GM23338 (cell line): Measurements from ENCODE around the gene CTBP2. TPM values are rescaled to one million over a fixed set of nuclear protein-coding genes. Genes with fewer than 3 reads are reported as not detected.

Experiments used
- ATAC-seq: fragments of 200-7000 bp; cut with Tn5 transposase; 3 replicates; pipeline ENCODE4 v1.9.1; 2020
- DNase-seq: peaks from one replicate; pipeline ENCODE4 v3.0.0-alpha.2; 2015; ENCODE audit warnings: low spot score
- H2AFZ ChIP-seq: fragments of 200-600 bp; sonication (generic); 2 replicates; pipeline ENCODE4 v1.8.0; 2016; ENCODE audit warnings: antibody characterized with exemption, mild to moderate bottlenecking, moderate library complexity
- H3F3A ChIP-seq: fragments of 200-600 bp; sonication (generic); replicated peaks from 2 replicates; pipeline ENCODE4 v1.8.0; 2017; ENCODE audit warnings: antibody characterized with exemption, mixed run types, low read depth
- H3K27ac ChIP-seq: fragments of 200-600 bp; sonication (generic); 2 replicates; pipeline ENCODE4 v1.6.1; 2016; ENCODE audit warnings: low read depth
- H3K27me3 ChIP-seq: fragments of 200-600 bp; sonication (generic); 2 replicates; pipeline ENCODE4 v1.8.0; 2016; ENCODE audit warnings: mild to moderate bottlenecking, mixed run types, moderate library complexity; ENCODE audit not compliant: insufficient read depth
- H3K36me3 ChIP-seq: fragments of 200-600 bp; sonication (generic); 2 replicates; pipeline ENCODE4 v1.8.0; 2016; ENCODE audit warnings: mild to moderate bottlenecking; ENCODE audit not compliant: insufficient read depth
- H3K4me1 ChIP-seq: fragments of 200-600 bp; sonication (generic); 2 replicates; pipeline ENCODE4 v1.8.0; 2016; ENCODE audit warnings: mild to moderate bottlenecking, moderate library complexity; ENCODE audit not compliant: insufficient read depth
- H3K4me2 ChIP-seq: fragments of 200-600 bp; sonication (generic); 2 replicates; pipeline ENCODE4 v1.7.1; 2017; ENCODE audit warnings: mixed run types
- H3K4me3 ChIP-seq: fragments of 200-600 bp; sonication (generic); 2 replicates; pipeline ENCODE4 v1.6.1; 2016; ENCODE audit warnings: mixed run types
- H3K79me2 ChIP-seq: fragments of 200-600 bp; sonication (generic); replicated peaks from 2 replicates; pipeline ENCODE4 v1.8.0; 2017; ENCODE audit warnings: mild to moderate bottlenecking; ENCODE audit not compliant: insufficient read depth
- H3K9me2 ChIP-seq: fragments of 200-600 bp; sonication (generic); 2 replicates; pipeline ENCODE4 v1.8.0; 2017; ENCODE audit not compliant: insufficient read depth
- H4K20me1 ChIP-seq: fragments of 200-600 bp; sonication (generic); replicated peaks from 2 replicates; pipeline ENCODE4 v1.8.0; 2017; ENCODE audit warnings: mild to moderate bottlenecking; ENCODE audit not compliant: insufficient read depth
- H3K27ac Mint-ChIP-seq: 2 replicates; pipeline ENCODE4 v1.8.0; 2020; ENCODE audit warnings: inconsistent platforms, mild to moderate bottlenecking, moderate library complexity, mixed read lengths
- H3K27me3 Mint-ChIP-seq: 3 replicates; pipeline ENCODE4 v1.8.0; 2022; ENCODE audit warnings: low read depth, mild to moderate bottlenecking, moderate library complexity, mixed read lengths, inconsistent platforms; ENCODE audit not compliant: insufficient read depth, poor library complexity
- H3K36me3 Mint-ChIP-seq: 3 replicates; pipeline ENCODE4 v1.8.0; 2021; ENCODE audit warnings: low read depth, mild to moderate bottlenecking, inconsistent platforms, moderate library complexity, mixed read lengths
- H3K4me1 Mint-ChIP-seq: 3 replicates; pipeline ENCODE4 v1.8.0; 2020; ENCODE audit warnings: mild to moderate bottlenecking, inconsistent platforms, mixed read lengths
- H3K4me3 Mint-ChIP-seq: 3 replicates; pipeline ENCODE4 v1.8.0; 2021; ENCODE audit warnings: moderate library complexity, mild to moderate bottlenecking, inconsistent platforms, mixed read lengths
- H3K9me3 Mint-ChIP-seq: 3 replicates; pipeline ENCODE4 v1.8.0; 2020; ENCODE audit warnings: moderate library complexity, mild to moderate bottlenecking, inconsistent platforms, mixed read lengths
- EZH2 ChIP-seq: fragments of 200-600 bp; sonication (generic); IDR thresholded peaks from one replicate; pipeline ENCODE4 v1.8.0; 2017; ENCODE audit warnings: antibody characterized with exemption, mild to moderate bottlenecking, low read depth; ENCODE audit not compliant: unreplicated experiment
- JUNB ChIP-seq: IDR thresholded peaks from one replicate; pipeline ENCODE4 v1.6.1; 2016; ENCODE audit warnings: antibody characterized with exemption; ENCODE audit not compliant: unreplicated experiment
- NANOG ChIP-seq: IDR thresholded peaks from 2 replicates; pipeline ENCODE4 v1.6.1; 2016; ENCODE audit warnings: antibody characterized with exemption, borderline replicate concordance
- POLR2AphosphoS5 ChIP-seq: IDR thresholded peaks from 2 replicates; pipeline ENCODE4 v1.6.1; 2016; ENCODE audit warnings: antibody characterized with exemption, low read depth
- STAT1 ChIP-seq: IDR thresholded peaks from one replicate; pipeline ENCODE4 v1.6.1; 2016; ENCODE audit warnings: antibody characterized with exemption; ENCODE audit not compliant: unreplicated experiment
- ZNF114 ChIP-seq: fragments of 250-450 bp; sonication (Bioruptor Pico); IDR thresholded peaks from 2 replicates; pipeline ENCODE4 v1.5.0; 2020; ENCODE audit warnings: mild to moderate bottlenecking, moderate library complexity
- polyA plus RNA-seq: library from polyadenylated mRNA; unstranded; fragments of >200 nt; fragmentation: Nextera tagmentation; extraction: Ambion mirVana; gene quantifications from 2 replicates; pipeline ENCODE4 v1.2.1, GENCODE V29; 2016
- total RNA-seq: library from RNA; depleted of rRNA; stranded (reverse); fragments of >200 nt; shearing (Covaris generic); gene quantifications from 2 replicates; pipeline ENCODE4 v1.2.3, GENCODE V29; 2014
- TF ChIP-seq, protein P1 (sequence below): fragments of 250-450 bp; sonication (Bioruptor Pico); IDR thresholded peaks from 2 replicates; pipeline ENCODE4 v1.5.0; 2020; ENCODE audit warnings: mild to moderate bottlenecking, moderate library complexity

CTBP2 gene
- total and polyA plus RNA-seq, 2 experiments from 2014 or later, result 133 to 265 TPM

DNA sequence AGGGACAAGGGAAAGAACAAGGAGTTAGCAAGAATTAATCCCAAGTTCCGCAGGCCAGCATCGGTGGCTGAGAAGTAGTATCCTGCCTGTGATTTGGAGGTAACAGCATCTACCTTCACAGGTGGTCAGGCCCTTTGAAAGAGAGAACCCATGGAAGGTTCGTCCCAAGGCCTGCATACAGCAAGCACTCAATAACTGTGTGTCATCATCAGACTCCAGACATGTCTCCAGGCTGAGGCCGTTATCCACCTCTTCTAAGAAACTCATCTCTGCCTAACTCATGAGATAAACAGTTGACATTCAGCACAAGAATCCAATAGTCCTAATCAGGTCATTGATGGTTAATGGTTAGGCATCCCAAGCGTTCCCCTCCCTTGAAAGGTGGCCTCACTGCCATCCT lies 45.0 kb downstream of the CTBP2 start:
- Histone ChIP-seq H3K4me3 (no peak overlapping the region), H3K79me2 (peaks cover 100% of the 10 kb centered on the region), H3K36me3 (peaks cover 16% of the 10 kb centered on the region; the same call in 1 of the 2 replicates), H3K4me2 (0 out of 2 replicates have a peak overlapping the region, but pooled peaks have one; percentile 40), H3K9me2 (no peaks in the 10 kb centered on the region), H3K4me1 (peaks cover 51% of the 10 kb centered on the region), H4K20me1 (peaks cover 93% of the 10 kb centered on the region), H3F3A (no peaks in the 10 kb centered on the region), H3K27me3 (no peaks in the 10 kb centered on the region), H2AFZ (no peak overlapping the region), H3K27ac (no peak overlapping the region)
- Mint-ChIP-seq H3K4me3 (no peak overlapping the region), H3K27ac (peak overlapping the region; percentile 64; the same call in 1 of the 2 replicates), H3K4me1 (peaks cover 78% of the 10 kb centered on the region), H3K36me3 (peaks cover 63% of the 10 kb centered on the region), H3K27me3 (peaks cover 11% of the 10 kb centered on the region), H3K9me3 (no peaks in the 10 kb centered on the region)
- TF ChIP-seq NANOG (no peak), STAT1 (no peak), JUNB (no peak), POLR2AphosphoS5 (no peak)
- DNase-seq, result no peak
- ATAC-seq, result no peak

DNA sequence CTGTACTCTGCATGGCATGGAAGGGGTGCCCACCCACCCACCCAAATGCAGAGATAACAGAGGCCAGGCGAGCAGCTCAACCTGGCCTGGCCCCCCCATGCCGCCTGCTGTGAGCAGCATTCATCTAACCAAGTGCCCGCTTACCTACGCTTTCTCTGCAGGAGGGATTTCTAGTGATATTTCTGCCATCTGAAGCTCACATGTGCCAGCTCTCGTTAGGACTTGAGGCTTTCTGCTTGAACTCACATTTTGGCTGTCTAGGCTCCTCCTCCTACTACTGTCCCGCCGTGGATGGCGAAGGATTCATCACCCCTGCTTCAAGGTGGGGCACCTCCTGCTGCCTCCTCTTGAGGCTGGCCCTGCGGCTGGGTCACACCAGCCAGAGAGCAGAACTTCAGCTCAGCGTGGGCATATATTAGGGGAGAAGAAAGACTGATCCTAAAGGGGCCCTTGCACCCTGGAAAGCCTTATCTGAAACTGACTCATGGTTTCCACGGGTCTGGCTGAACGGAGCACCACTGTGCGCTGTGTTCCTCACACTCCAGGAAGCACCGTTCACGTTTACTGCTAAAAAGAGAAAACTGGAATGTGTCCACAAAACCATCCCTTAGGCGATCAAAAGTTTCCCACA lies 45.5 kb downstream of the CTBP2 start:
- Mint-ChIP-seq H3K27ac (peak overlapping the region; percentile 18; the same call in 1 of the 2 replicates), H3K27me3 (peaks cover 8% of the 10 kb centered on the region), H3K4me3 (no peak overlapping the region), H3K4me1 (peaks cover 73% of the 10 kb centered on the region), H3K36me3 (peaks cover 66% of the 10 kb centered on the region), H3K9me3 (no peaks in the 10 kb centered on the region)
- Histone ChIP-seq H3K4me3 (no peak overlapping the region), H3K4me1 (peaks cover 46% of the 10 kb centered on the region), H2AFZ (no peak overlapping the region), H4K20me1 (peaks cover 93% of the 10 kb centered on the region), H3K79me2 (peaks cover 100% of the 10 kb centered on the region), H3F3A (no peaks in the 10 kb centered on the region), H3K36me3 (peaks cover 21% of the 10 kb centered on the region), H3K27me3 (no peaks in the 10 kb centered on the region), H3K9me2 (no peaks in the 10 kb centered on the region), H3K4me2 (0 out of 2 replicates have a peak overlapping the region, but pooled peaks have one; percentile 40), H3K27ac (peak overlapping the region; percentile 72; the same call in 1 of the 2 replicates)
- DNase-seq (no peak), ATAC-seq (no peak; the same call in 2 of the 3 replicates)
- no peak for TF ChIP-seq ZNF114
- TF ChIP-seq STAT1, result no peak
- no peak for TF ChIP-seq EZH2
- TF ChIP-seq, protein P1, sequence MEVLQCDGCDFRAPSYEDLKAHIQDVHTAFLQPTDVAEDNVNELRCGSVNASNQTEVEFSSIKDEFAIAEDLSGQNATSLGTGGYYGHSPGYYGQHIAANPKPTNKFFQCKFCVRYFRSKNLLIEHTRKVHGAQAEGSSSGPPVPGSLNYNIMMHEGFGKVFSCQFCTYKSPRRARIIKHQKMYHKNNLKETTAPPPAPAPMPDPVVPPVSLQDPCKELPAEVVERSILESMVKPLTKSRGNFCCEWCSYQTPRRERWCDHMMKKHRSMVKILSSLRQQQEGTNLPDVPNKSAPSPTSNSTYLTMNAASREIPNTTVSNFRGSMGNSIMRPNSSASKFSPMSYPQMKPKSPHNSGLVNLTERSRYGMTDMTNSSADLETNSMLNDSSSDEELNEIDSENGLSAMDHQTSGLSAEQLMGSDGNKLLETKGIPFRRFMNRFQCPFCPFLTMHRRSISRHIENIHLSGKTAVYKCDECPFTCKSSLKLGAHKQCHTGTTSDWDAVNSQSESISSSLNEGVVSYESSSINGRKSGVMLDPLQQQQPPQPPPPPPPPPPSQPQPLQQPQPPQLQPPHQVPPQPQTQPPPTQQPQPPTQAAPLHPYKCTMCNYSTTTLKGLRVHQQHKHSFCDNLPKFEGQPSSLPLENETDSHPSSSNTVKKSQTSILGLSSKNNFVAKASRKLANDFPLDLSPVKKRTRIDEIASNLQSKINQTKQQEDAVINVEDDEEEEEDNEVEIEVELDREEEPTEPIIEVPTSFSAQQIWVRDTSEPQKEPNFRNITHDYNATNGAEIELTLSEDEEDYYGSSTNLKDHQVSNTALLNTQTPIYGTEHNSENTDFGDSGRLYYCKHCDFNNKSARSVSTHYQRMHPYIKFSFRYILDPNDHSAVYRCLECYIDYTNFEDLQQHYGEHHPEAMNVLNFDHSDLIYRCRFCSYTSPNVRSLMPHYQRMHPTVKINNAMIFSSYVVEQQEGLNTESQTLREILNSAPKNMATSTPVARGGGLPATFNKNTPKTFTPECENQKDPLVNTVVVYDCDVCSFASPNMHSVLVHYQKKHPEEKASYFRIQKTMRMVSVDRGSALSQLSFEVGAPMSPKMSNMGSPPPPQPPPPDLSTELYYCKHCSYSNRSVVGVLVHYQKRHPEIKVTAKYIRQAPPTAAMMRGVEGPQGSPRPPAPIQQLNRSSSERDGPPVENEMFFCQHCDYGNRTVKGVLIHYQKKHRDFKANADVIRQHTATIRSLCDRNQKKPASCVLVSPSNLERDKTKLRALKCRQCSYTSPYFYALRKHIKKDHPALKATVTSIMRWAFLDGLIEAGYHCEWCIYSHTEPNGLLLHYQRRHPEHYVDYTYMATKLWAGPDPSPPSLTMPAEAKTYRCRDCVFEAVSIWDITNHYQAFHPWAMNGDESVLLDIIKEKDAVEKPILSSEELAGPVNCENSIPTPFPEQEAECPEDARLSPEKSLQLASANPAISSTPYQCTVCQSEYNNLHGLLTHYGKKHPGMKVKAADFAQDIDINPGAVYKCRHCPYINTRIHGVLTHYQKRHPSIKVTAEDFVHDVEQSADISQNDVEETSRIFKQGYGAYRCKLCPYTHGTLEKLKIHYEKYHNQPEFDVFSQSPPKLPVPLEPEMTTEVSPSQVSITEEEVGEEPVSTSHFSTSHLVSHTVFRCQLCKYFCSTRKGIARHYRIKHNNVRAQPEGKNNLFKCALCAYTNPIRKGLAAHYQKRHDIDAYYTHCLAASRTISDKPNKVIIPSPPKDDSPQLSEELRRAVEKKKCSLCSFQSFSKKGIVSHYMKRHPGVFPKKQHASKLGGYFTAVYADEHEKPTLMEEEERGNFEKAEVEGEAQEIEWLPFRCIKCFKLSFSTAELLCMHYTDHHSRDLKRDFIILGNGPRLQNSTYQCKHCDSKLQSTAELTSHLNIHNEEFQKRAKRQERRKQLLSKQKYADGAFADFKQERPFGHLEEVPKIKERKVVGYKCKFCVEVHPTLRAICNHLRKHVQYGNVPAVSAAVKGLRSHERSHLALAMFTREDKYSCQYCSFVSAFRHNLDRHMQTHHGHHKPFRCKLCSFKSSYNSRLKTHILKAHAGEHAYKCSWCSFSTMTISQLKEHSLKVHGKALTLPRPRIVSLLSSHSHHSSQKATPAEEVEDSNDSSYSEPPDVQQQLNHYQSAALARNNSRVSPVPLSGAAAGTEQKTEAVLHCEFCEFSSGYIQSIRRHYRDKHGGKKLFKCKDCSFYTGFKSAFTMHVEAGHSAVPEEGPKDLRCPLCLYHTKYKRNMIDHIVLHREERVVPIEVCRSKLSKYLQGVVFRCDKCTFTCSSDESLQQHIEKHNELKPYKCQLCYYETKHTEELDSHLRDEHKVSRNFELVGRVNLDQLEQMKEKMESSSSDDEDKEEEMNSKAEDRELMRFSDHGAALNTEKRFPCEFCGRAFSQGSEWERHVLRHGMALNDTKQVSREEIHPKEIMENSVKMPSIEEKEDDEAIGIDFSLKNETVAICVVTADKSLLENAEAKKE (CRISPR knock-in tag), result no peak
- no peak for TF ChIP-seq NANOG
